Erythroblast (primary cell): ENCODE data around the gene PIK3R1.

ENCODE experiments used
- GATA1 ChIP-seq: IDR thresholded peaks from 2 replicates; pipeline ENCODE4 v1.6.1; 2011; ENCODE audit warnings: low read depth, mild to moderate bottlenecking, control low read depth, low read length, moderate library complexity
- POLR2A ChIP-seq: IDR thresholded peaks from 2 replicates; pipeline ENCODE4 v1.6.1; 2011; ENCODE audit warnings: mild to moderate bottlenecking, low read length

- no peak for TF ChIP-seq POLR2A
- TF ChIP-seq GATA1: no peak
Measured at GRCh38 chr5:68317646-68318045, 102.1 kb downstream of the PIK3R1 start.
